ENCODE data around the gene IFNGR1.
A peak's percentile ranks its signal among the peaks of the same experiment; 100 is the strongest.

Gene IFNGR1

GRCh38 chr6:137170266-137171052, 48.7 kb downstream of the IFNGR1 start:
- Mint-ChIP-seq H3K4me3 (no peak overlapping the region), H3K27me3 (peaks cover 3% of the 10 kb centered on the region), H3K4me1 (peaks cover 53% of the 10 kb centered on the region), H3K27ac (no peak overlapping the region), H3K9me3 (peaks cover 3% of the 10 kb centered on the region), H3K36me3 (ENCODE audit: low read depth) (no peaks in the 10 kb centered on the region)
- ATAC-seq (no peak), DNase-seq (no peak)

- Mint-ChIP-seq H3K36me3 (ENCODE audit: low read depth) (peaks cover 12% of the 10 kb centered on the region), H3K27ac (peak overlapping the region; percentile 67), H3K27me3 (peaks cover 7% of the 10 kb centered on the region), H3K4me3 (no peak overlapping the region), H3K9me3 (peaks cover 17% of the 10 kb centered on the region), H3K4me1 (peaks cover 57% of the 10 kb centered on the region)
- DNase-seq (no peak), ATAC-seq (peak; percentile 68)
Measured at GRCh38 chr6:137167702-137168377, 51.3 kb downstream of the IFNGR1 start.

- Mint-ChIP-seq H3K4me1 (peaks cover 44% of the 10 kb centered on the region), H3K36me3 (ENCODE audit: low read depth) (peaks cover 12% of the 10 kb centered on the region), H3K27ac (peak overlapping the region; percentile 26), H3K4me3 (no peak overlapping the region), H3K27me3 (peaks cover 15% of the 10 kb centered on the region), H3K9me3 (peaks cover 23% of the 10 kb centered on the region)
- DNase-seq (no peak), ATAC-seq (no peak)
Measured at GRCh38 chr6:137166247-137167098, 52.7 kb downstream of the IFNGR1 start.

- DNase-seq (peak; percentile 42), ATAC-seq (peak; percentile 42)
- Mint-ChIP-seq H3K4me3 (peak overlapping the region; percentile 43), H3K36me3 (ENCODE audit: low read depth) (peaks cover 12% of the 10 kb centered on the region), H3K9me3 (peaks cover 23% of the 10 kb centered on the region), H3K4me1 (peaks cover 39% of the 10 kb centered on the region), H3K27me3 (peaks cover 18% of the 10 kb centered on the region), H3K27ac (peak overlapping the region; percentile 46)
Measured at GRCh38 chr6:137165375-137166246, 53.6 kb downstream of the IFNGR1 start.

GRCh38 chr6:137163732-137164318, 55.4 kb downstream of the IFNGR1 start:
- Mint-ChIP-seq H3K4me3 (no peak overlapping the region), H3K4me1 (peaks cover 38% of the 10 kb centered on the region), H3K9me3 (peaks cover 23% of the 10 kb centered on the region), H3K27ac (no peak overlapping the region), H3K36me3 (ENCODE audit: low read depth) (peaks cover 12% of the 10 kb centered on the region), H3K27me3 (peaks cover 20% of the 10 kb centered on the region)
- DNase-seq (no peak), ATAC-seq (no peak)

GRCh38 chr6:137162692-137163306, 56.4 kb downstream of the IFNGR1 start:
- Mint-ChIP-seq H3K27ac (no peak overlapping the region), H3K9me3 (peaks cover 19% of the 10 kb centered on the region), H3K27me3 (peaks cover 26% of the 10 kb centered on the region), H3K4me1 (peaks cover 34% of the 10 kb centered on the region), H3K4me3 (no peak overlapping the region), H3K36me3 (ENCODE audit: low read depth) (peaks cover 12% of the 10 kb centered on the region)
- DNase-seq, result no peak
- ATAC-seq, result no peak

- H3K27me3 Mint-ChIP-seq, result peaks cover 26% of the 10 kb centered on the region
- peaks cover 19% of the 10 kb centered on the region for H3K9me3 Mint-ChIP-seq
- H3K27ac Mint-ChIP-seq, result no peak overlapping the region
- DNase-seq, result no peak
- no peak for ATAC-seq
- peaks cover 12% of the 10 kb centered on the region for H3K36me3 Mint-ChIP-seq (ENCODE audit: low read depth)
- peaks cover 26% of the 10 kb centered on the region for H3K4me1 Mint-ChIP-seq
- H3K4me3 Mint-ChIP-seq, result no peak overlapping the region
Measured at GRCh38 chr6:137161949-137162348, 57.2 kb downstream of the IFNGR1 start.

- peaks cover 20% of the 10 kb centered on the region for H3K9me3 Mint-ChIP-seq
- no peak overlapping the region for H3K27ac Mint-ChIP-seq
- H3K4me3 Mint-ChIP-seq, result no peak overlapping the region
- DNase-seq, result no peak
- peaks cover 13% of the 10 kb centered on the region for H3K36me3 Mint-ChIP-seq (ENCODE audit: low read depth)
- peaks cover 26% of the 10 kb centered on the region for H3K4me1 Mint-ChIP-seq
- H3K27me3 Mint-ChIP-seq, result peaks cover 24% of the 10 kb centered on the region
- ATAC-seq, result no peak
Measured at GRCh38 chr6:137160763-137161162, 58.4 kb downstream of the IFNGR1 start.

GRCh38 chr6:137159912-137160311, 59.3 kb downstream of the IFNGR1 start:
- H3K36me3 Mint-ChIP-seq (ENCODE audit: low read depth), result peaks cover 14% of the 10 kb centered on the region
- peaks cover 21% of the 10 kb centered on the region for H3K4me1 Mint-ChIP-seq
- no peak overlapping the region for H3K27ac Mint-ChIP-seq
- peaks cover 26% of the 10 kb centered on the region for H3K27me3 Mint-ChIP-seq
- ATAC-seq (no peak), DNase-seq (no peak)
- no peak overlapping the region for H3K4me3 Mint-ChIP-seq
- H3K9me3 Mint-ChIP-seq, result peaks cover 24% of the 10 kb centered on the region

GRCh38 chr6:137157601-137158000, 61.6 kb downstream of the IFNGR1 start:
- Mint-ChIP-seq H3K27me3 (peaks cover 21% of the 10 kb centered on the region), H3K4me3 (no peak overlapping the region), H3K9me3 (peaks cover 10% of the 10 kb centered on the region), H3K27ac (no peak overlapping the region), H3K4me1 (peaks cover 17% of the 10 kb centered on the region), H3K36me3 (ENCODE audit: low read depth) (peaks cover 3% of the 10 kb centered on the region)
- no peak for DNase-seq
- no peak for ATAC-seq

GRCh38 chr6:137156650-137157049, 62.5 kb downstream of the IFNGR1 start:
- DNase-seq (no peak), ATAC-seq (no peak)
- peaks cover 9% of the 10 kb centered on the region for H3K9me3 Mint-ChIP-seq
- H3K27ac Mint-ChIP-seq, result no peak overlapping the region
- H3K36me3 Mint-ChIP-seq (ENCODE audit: low read depth), result peaks cover 3% of the 10 kb centered on the region
- H3K4me1 Mint-ChIP-seq, result peaks cover 17% of the 10 kb centered on the region
- no peak overlapping the region for H3K4me3 Mint-ChIP-seq
- peaks cover 19% of the 10 kb centered on the region for H3K27me3 Mint-ChIP-seq

- peak; percentile 93 for ATAC-seq
- Mint-ChIP-seq H3K36me3 (ENCODE audit: low read depth) (peaks cover 3% of the 10 kb centered on the region), H3K27me3 (peaks cover 16% of the 10 kb centered on the region), H3K27ac (peak overlapping the region; percentile 73), H3K4me3 (peak overlapping the region; percentile 12), H3K4me1 (peaks cover 17% of the 10 kb centered on the region), H3K9me3 (peaks cover 14% of the 10 kb centered on the region)
- peak; percentile 14 for DNase-seq
Measured at GRCh38 chr6:137155830-137156229, 63.4 kb downstream of the IFNGR1 start.

GRCh38 chr6:137150072-137150471, 69.1 kb downstream of the IFNGR1 start:
- H3K36me3 Mint-ChIP-seq (ENCODE audit: low read depth), result no peaks in the 10 kb centered on the region
- H3K27me3 Mint-ChIP-seq, result peaks cover 5% of the 10 kb centered on the region
- H3K27ac Mint-ChIP-seq, result no peak overlapping the region
- DNase-seq (no peak), ATAC-seq (no peak)
- H3K9me3 Mint-ChIP-seq, result peaks cover 10% of the 10 kb centered on the region
- no peaks in the 10 kb centered on the region for H3K4me1 Mint-ChIP-seq
- no peak overlapping the region for H3K4me3 Mint-ChIP-seq
